SK-N-SH (cell line): ENCODE results near the gene DOCK8. TPM values are rescaled to one million over a fixed set of nuclear protein-coding genes. Genes with fewer than 3 reads are reported as not detected.

Experiments
- CTCF ChIA-PET: fragments of 300-600, 350-600 bp; formaldehyde crosslinking; extraction: SDS; loops from one replicate; lab custom pipeline; 2021; lab: Yijun Ruan, JAX
- POLR2A ChIA-PET: fragments of 350-600 bp; sonication (Branson Sonifier 250); formaldehyde crosslinking; extraction: SDS; loops from one replicate; lab custom pipeline; 2020; ENCODE audit warnings: antibody characterized with exemption, inconsistent platforms; lab: Yijun Ruan, JAX
- DNase-seq: peaks from one replicate; pipeline ENCODE4 v3.0.0; 2012
- H2AFZ ChIP-seq: fragments of 200-600 bp; sonication (generic); 2 replicates; pipeline ENCODE4 v1.8.1; 2016; ENCODE audit warnings: antibody characterized with exemption, mild to moderate bottlenecking, low read depth
- H3F3A ChIP-seq: fragments of 200-600 bp; sonication (generic); replicated peaks from 2 replicates; pipeline ENCODE3; 2016; ENCODE audit warnings: antibody characterized with exemption, mild to moderate bottlenecking; ENCODE audit not compliant: insufficient read depth
- H3K27ac ChIP-seq, 2 experiments: fragments of 200-500 bp in 1 of 2; fragments of 200-600 bp in 1 of 2; sonication (Bioruptor generic) in 1 of 2; sonication (generic), shearing (Covaris generic) in 1 of 2; 2 replicates each; pipeline versions ENCODE4 v1.5.1 to v1.6.1; 2014 to 2016; ENCODE audit warnings: low read depth in 2 of 2, inconsistent platforms in 1 of 2, low read length in 1 of 2, mild to moderate bottlenecking in 1 of 2, mixed read lengths in 1 of 2
- H3K27me3 ChIP-seq: fragments of 200-600 bp; sonication (generic), shearing (Covaris generic); 2 replicates; pipeline ENCODE4 v1.6.1; 2016; ENCODE audit warnings: mixed run types; ENCODE audit not compliant: insufficient read depth
- H3K36me3 ChIP-seq, 2 experiments: fragments of 200-500 bp in 1 of 2; fragments of 200-600 bp in 1 of 2; sonication (Bioruptor generic) in 1 of 2; sonication (generic) in 1 of 2; replicated peaks in 1 of 2; 2 replicates each; pipeline versions ENCODE3 to v1.5.1; 2014 to 2016; ENCODE audit warnings: low read length in 1 of 2, mild to moderate bottlenecking in 1 of 2; ENCODE audit not compliant: insufficient read depth in 2 of 2, control insufficient read depth in 1 of 2
- H3K4me1 ChIP-seq, 2 experiments: fragments of 200-500 bp in 1 of 2; fragments of 200-600 bp in 1 of 2; sonication (Bioruptor generic) in 1 of 2; sonication (generic), shearing (Covaris generic) in 1 of 2; 2 replicates each; pipeline versions ENCODE4 v1.5.1 to v1.6.1; 2014 to 2016; ENCODE audit warnings: low read depth in 1 of 2, low read length in 1 of 2, mixed run types in 1 of 2; ENCODE audit not compliant: insufficient read depth in 2 of 2, control insufficient read depth in 1 of 2
- H3K4me2 ChIP-seq: fragments of 200-600 bp; sonication (generic), shearing (Covaris generic); 2 replicates; pipeline ENCODE4 v1.6.1; 2017; ENCODE audit warnings: mixed run types
- H3K4me3 ChIP-seq, 2 experiments: fragments of 200-500 bp in 1 of 2; fragments of 200-600 bp in 1 of 2; sonication (Bioruptor generic) in 1 of 2; sonication (generic), shearing (Covaris generic) in 1 of 2; 2 replicates each; pipeline versions ENCODE4 v1.5.1 to v1.8.1; 2014 to 2016; ENCODE audit warnings: low read depth in 2 of 2, inconsistent platforms in 1 of 2, low read length in 1 of 2, mild to moderate bottlenecking in 1 of 2, mixed read lengths in 1 of 2, moderate library complexity in 1 of 2
- H3K79me2 ChIP-seq: fragments of 200-600 bp; sonication (generic); 2 replicates; pipeline ENCODE4 v1.8.1; 2017; ENCODE audit warnings: mild to moderate bottlenecking; ENCODE audit not compliant: insufficient read depth
- H3K9ac ChIP-seq: fragments of 200-600 bp; sonication (generic); 2 replicates; pipeline ENCODE4 v1.6.1; 2017; ENCODE audit warnings: mixed run types
- H3K9me2 ChIP-seq: fragments of 200-600 bp; sonication (generic); 2 replicates; pipeline ENCODE4 v1.6.1; 2017; ENCODE audit warnings: mixed run types
- H3K9me3 ChIP-seq: fragments of 200-600 bp; sonication (generic); 2 replicates; pipeline ENCODE4 v1.6.1; 2017; ENCODE audit warnings: mixed run types, mild to moderate bottlenecking, moderate library complexity
- H4K20me1 ChIP-seq: fragments of 200-600 bp; sonication (generic); 2 replicates; pipeline ENCODE4 v1.6.1; 2017; ENCODE audit warnings: mild to moderate bottlenecking, mixed run types; ENCODE audit not compliant: insufficient read depth
- ELF1 ChIP-seq: IDR thresholded peaks from 2 replicates; pipeline ENCODE4 v1.4.0; 2012
- EP300 ChIP-seq, 2 experiments: IDR thresholded peaks; 2 replicates each; pipeline versions ENCODE4 v1.4.0 to v1.6.1; 2012; ENCODE audit warnings: borderline replicate concordance in 1 of 2, low read depth in 1 of 2, low read length in 1 of 2
- FOSL2 ChIP-seq: IDR thresholded peaks from 2 replicates; pipeline ENCODE4 v1.4.0; 2012; ENCODE audit warnings: low read depth, mild to moderate bottlenecking, moderate library complexity, borderline replicate concordance
- FOXM1 ChIP-seq: IDR thresholded peaks from 2 replicates; pipeline ENCODE4 v1.4.0; 2012; ENCODE audit warnings: low read depth, mild to moderate bottlenecking
- GABPA ChIP-seq: IDR thresholded peaks from 2 replicates; pipeline ENCODE4 v1.4.0; 2012; ENCODE audit warnings: low read depth, mild to moderate bottlenecking
- IRF3 ChIP-seq: fragments of 150-350 bp; IDR thresholded peaks from 2 replicates; pipeline ENCODE4 v1.6.1; 2016; ENCODE audit warnings: mild to moderate bottlenecking, low read depth, low read length
- JUND ChIP-seq: IDR thresholded peaks from 2 replicates; pipeline ENCODE4 v1.4.0; 2012
- MEF2A ChIP-seq: IDR thresholded peaks from 2 replicates; pipeline ENCODE4 v1.4.0; 2012; ENCODE audit warnings: low read depth, borderline replicate concordance
- NFIC ChIP-seq: IDR thresholded peaks from 2 replicates; pipeline ENCODE4 v1.4.0; 2012; ENCODE audit warnings: borderline replicate concordance
- RCOR1 ChIP-seq: fragments of 150-350 bp; IDR thresholded peaks from 2 replicates; pipeline ENCODE4 v1.6.1; 2017; ENCODE audit warnings: antibody characterized with exemption, low read length
- RFX5 ChIP-seq: IDR thresholded peaks from 2 replicates; pipeline ENCODE4 v1.6.1; 2012; ENCODE audit warnings: mild to moderate bottlenecking, improper control_type of control experiment, low read length
- RXRA ChIP-seq: IDR thresholded peaks from 2 replicates; pipeline ENCODE4 v1.4.0; 2012; ENCODE audit warnings: low read depth, mild to moderate bottlenecking, borderline replicate concordance
- SMC3 ChIP-seq: IDR thresholded peaks from 2 replicates; pipeline ENCODE4 v1.6.1; 2012; ENCODE audit warnings: low read depth, low read length, improper control_type of control experiment
- TAF1 ChIP-seq: IDR thresholded peaks from 2 replicates; pipeline ENCODE4 v1.6.1; 2012; ENCODE audit warnings: low read depth, mild to moderate bottlenecking, low read length, moderate library complexity, borderline replicate concordance
- TCF12 ChIP-seq: IDR thresholded peaks from 2 replicates; pipeline ENCODE4 v1.4.0; 2012
- USF1 ChIP-seq: IDR thresholded peaks from 2 replicates; pipeline ENCODE4 v1.4.0; 2012; ENCODE audit warnings: low read depth, borderline replicate concordance
- USF2 ChIP-seq: fragments of 150-350 bp; IDR thresholded peaks from 2 replicates; pipeline ENCODE4 v1.6.1; 2017; ENCODE audit warnings: antibody characterized with exemption, low read length, low read depth, borderline replicate concordance
- WGBS: methylation state at CpG from one replicate; pipeline ENCODE4 v1.1.6; 2017; ENCODE audit warnings: low lambda C conversion rate; 5-methylcytosine and 5-hydroxymethylcytosine counted together
- polyA plus RNA-seq, 3 experiments: library from polyadenylated mRNA; depleted of rRNA; stranded (reverse); fragments of >200 nt; gene quantifications; 2 replicates each; pipeline ENCODE4 v1.2.3, GENCODE V29; 2012
- TF ChIP-seq, protein P1 (sequence below): IDR thresholded peaks from 2 replicates; pipeline ENCODE4 v1.4.0; 2012; ENCODE audit warnings: low read depth
- TF ChIP-seq, protein P2 (sequence below): IDR thresholded peaks from 2 replicates; pipeline ENCODE4 v1.4.0; 2012; ENCODE audit warnings: low read depth, borderline replicate concordance

The DOCK8 gene
- polyA plus RNA-seq, 1 of the 3 experiments (the other 2 are of a cell fraction): not detected

- Histone ChIP-seq H3K9me3 (no peaks in the 10 kb centered on the region), H3K79me2 (no peaks in the 10 kb centered on the region), H3K4me1 (no peaks in the 10 kb centered on the region), H3K36me3 (no peaks in the 10 kb centered on the region), H3K27me3 (peaks cover 8% of the 10 kb centered on the region; the same call in 1 of the 2 replicates), H3K9ac (no peak overlapping the region), H3K27ac (no peak overlapping the region), H2AFZ (no peak overlapping the region), H4K20me1 (no peaks in the 10 kb centered on the region), H3K4me2 (no peak overlapping the region), H3K9me2 (no peaks in the 10 kb centered on the region), H3F3A (no peaks in the 10 kb centered on the region), H3K4me3 (no peak overlapping the region)
- TF ChIP-seq FOXM1 (no peak), RCOR1 (no peak), ELF1 (no peak), TAF1 (no peak), USF2 (no peak), RFX5 (no peak), FOSL2 (no peak), MEF2A (no peak), RXRA (no peak), SMC3 (no peak), NFIC (no peak)
- TF ChIP-seq, protein P1, sequence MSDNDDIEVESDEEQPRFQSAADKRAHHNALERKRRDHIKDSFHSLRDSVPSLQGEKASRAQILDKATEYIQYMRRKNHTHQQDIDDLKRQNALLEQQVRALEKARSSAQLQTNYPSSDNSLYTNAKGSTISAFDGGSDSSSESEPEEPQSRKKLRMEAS: no peak
- TF ChIP-seq, protein P2, sequence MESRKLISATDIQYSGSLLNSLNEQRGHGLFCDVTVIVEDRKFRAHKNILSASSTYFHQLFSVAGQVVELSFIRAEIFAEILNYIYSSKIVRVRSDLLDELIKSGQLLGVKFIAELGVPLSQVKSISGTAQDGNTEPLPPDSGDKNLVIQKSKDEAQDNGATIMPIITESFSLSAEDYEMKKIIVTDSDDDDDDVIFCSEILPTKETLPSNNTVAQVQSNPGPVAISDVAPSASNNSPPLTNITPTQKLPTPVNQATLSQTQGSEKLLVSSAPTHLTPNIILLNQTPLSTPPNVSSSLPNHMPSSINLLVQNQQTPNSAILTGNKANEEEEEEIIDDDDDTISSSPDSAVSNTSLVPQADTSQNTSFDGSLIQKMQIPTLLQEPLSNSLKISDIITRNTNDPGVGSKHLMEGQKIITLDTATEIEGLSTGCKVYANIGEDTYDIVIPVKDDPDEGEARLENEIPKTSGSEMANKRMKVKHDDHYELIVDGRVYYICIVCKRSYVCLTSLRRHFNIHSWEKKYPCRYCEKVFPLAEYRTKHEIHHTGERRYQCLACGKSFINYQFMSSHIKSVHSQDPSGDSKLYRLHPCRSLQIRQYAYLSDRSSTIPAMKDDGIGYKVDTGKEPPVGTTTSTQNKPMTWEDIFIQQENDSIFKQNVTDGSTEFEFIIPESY: no peak
- DNase-seq: no peak
- WGBS: 5% methylated on average over 1 of the region's 1 CpG
- POLR2A ChIA-PET: no interaction called here
- CTCF ChIA-PET: no interaction called here
These were observed 35.4 kb downstream of the DOCK8 start for GRCh38 chr9:250039-250438.

DNA sequence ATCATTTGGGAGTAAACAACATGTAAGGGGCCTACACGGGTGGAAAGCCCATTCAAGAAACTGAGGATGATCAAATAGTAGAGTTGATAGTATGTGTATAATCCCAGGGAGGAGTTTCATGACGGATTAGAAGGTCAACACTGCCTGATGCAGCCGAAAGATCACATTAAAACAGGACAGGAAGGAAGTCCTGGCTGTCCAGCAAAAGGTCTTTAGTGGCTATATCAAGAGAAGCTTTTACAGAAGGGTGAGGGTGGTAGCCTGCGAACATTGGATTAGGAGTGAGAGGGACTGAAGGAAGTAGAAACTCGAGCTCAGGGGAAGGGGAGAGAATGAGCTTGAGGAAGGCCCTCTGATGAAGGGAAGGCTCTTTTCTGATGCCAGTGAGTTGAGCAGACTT is 36.0 kb downstream of the DOCK8 start:
- CTCF ChIA-PET: no interaction called here
- Histone ChIP-seq H2AFZ (no peak overlapping the region), H3F3A (no peaks in the 10 kb centered on the region), H3K4me2 (no peak overlapping the region), H3K4me1 (no peaks in the 10 kb centered on the region), H3K27me3 (peaks cover 8% of the 10 kb centered on the region; the same call in 1 of the 2 replicates), H3K79me2 (no peaks in the 10 kb centered on the region), H3K36me3 (no peaks in the 10 kb centered on the region), H3K27ac (no peak overlapping the region), H4K20me1 (no peaks in the 10 kb centered on the region), H3K9ac (no peak overlapping the region), H3K4me3 (no peak overlapping the region), H3K9me3 (no peaks in the 10 kb centered on the region), H3K9me2 (no peaks in the 10 kb centered on the region)
- WGBS: 4% methylated on average over 5 of the region's 5 CpGs
- no peak for DNase-seq
- POLR2A ChIA-PET: no interaction called here
- no peak for TF ChIP-seq FOXM1
- TF ChIP-seq, protein P1: no peak
- TF ChIP-seq SMC3: no peak
- TF ChIP-seq JUND: no peak
- no peak for TF ChIP-seq GABPA
- TF ChIP-seq USF1: no peak
- no peak for TF ChIP-seq IRF3
- TF ChIP-seq USF2: no peak
- no peak for TF ChIP-seq ELF1
- TF ChIP-seq MEF2A: no peak
- TF ChIP-seq RFX5: no peak
- no peak for TF ChIP-seq TCF12
- TF ChIP-seq TAF1: no peak
- TF ChIP-seq, protein P2: no peak
- no peak for TF ChIP-seq EP300 (IDR thresholded peaks at IDR 0.05; ENCODE audit: borderline replicate concordance in 1 of 2, low read depth in 1 of 2, low read length in 1 of 2)
- no peak for TF ChIP-seq FOSL2
